WTC11 (cell line): ENCODE results near the gene CDH22.

Experiments
- ATF1 ChIP-seq: sonication (generic); formaldehyde crosslinking; IDR thresholded peaks from 2 replicates; pipeline ENCODE4 v1.8.1; 2023; ENCODE audit warnings: mild to moderate bottlenecking, moderate library complexity, missing genetic modification reagents
- ATF2 ChIP-seq: sonication (generic); formaldehyde crosslinking; IDR thresholded peaks from 2 replicates; pipeline ENCODE4 v1.8.1; 2022; ENCODE audit warnings: low read depth, missing genetic modification reagents, borderline replicate concordance
- CTCF ChIP-seq: fragments of 200-600 bp; IDR thresholded peaks from 2 replicates; pipeline ENCODE4 v1.8.0; 2022; ENCODE audit warnings: antibody characterized with exemption
- ELF4 ChIP-seq: sonication (generic); formaldehyde crosslinking; IDR thresholded peaks from 2 replicates; pipeline ENCODE4 v1.8.1; 2022; ENCODE audit warnings: low read depth, mild to moderate bottlenecking, moderate library complexity, missing genetic modification reagents
- ERG ChIP-seq: fragments of 250-450 bp; sonication (Bioruptor Pico); IDR thresholded peaks from 2 replicates; pipeline ENCODE4 v1.8.0; 2021; ENCODE audit warnings: mild to moderate bottlenecking
- ETV6 ChIP-seq: sonication (generic); formaldehyde crosslinking; IDR thresholded peaks from 2 replicates; pipeline ENCODE4 v1.8.1; 2022; ENCODE audit warnings: mild to moderate bottlenecking, missing genetic modification reagents
- SP1 ChIP-seq: sonication (generic); formaldehyde crosslinking; conservative IDR thresholded peaks from 2 replicates; pipeline ENCODE4 v1.8.1; 2022; ENCODE audit warnings: missing genetic modification reagents
- USF1 ChIP-seq: sonication (generic); formaldehyde crosslinking; IDR thresholded peaks from 2 replicates; pipeline ENCODE4 v1.8.0; 2022; ENCODE audit warnings: mild to moderate bottlenecking, missing genetic modification reagents
- USF2 ChIP-seq: sonication (generic); formaldehyde crosslinking; IDR thresholded peaks from 2 replicates; pipeline ENCODE4 v1.8.1; 2023; ENCODE audit warnings: mild to moderate bottlenecking, missing genetic modification reagents, moderate library complexity
- ZNF219 ChIP-seq: sonication (generic); formaldehyde crosslinking; IDR thresholded peaks from 2 replicates; pipeline ENCODE4 v1.8.0; 2023; ENCODE audit warnings: missing genetic modification reagents, mild to moderate bottlenecking, borderline replicate concordance
- TF ChIP-seq, protein P1 (sequence below): sonication (generic); formaldehyde crosslinking; IDR thresholded peaks from 2 replicates; pipeline ENCODE4 v1.8.1; 2023; ENCODE audit warnings: mild to moderate bottlenecking, missing genetic modification reagents, moderate library complexity
- TF ChIP-seq, protein P2 (sequence below): sonication (generic); formaldehyde crosslinking; conservative IDR thresholded peaks from 2 replicates; pipeline ENCODE4 v1.8.1; 2022; ENCODE audit warnings: mild to moderate bottlenecking, missing genetic modification reagents
- TF ChIP-seq, protein P3 (sequence below): sonication (generic); formaldehyde crosslinking; IDR thresholded peaks from 2 replicates; pipeline ENCODE4 v1.8.0; 2022; ENCODE audit warnings: mild to moderate bottlenecking, missing genetic modification reagents

GRCh38 chr20:46157076-46157592 is 151.2 kb downstream of the CDH22 start:
- no peak for TF ChIP-seq USF1 (CRISPR knock-in tag)
- TF ChIP-seq SP1 (CRISPR knock-in tag) = no peak
- TF ChIP-seq, protein P1, sequence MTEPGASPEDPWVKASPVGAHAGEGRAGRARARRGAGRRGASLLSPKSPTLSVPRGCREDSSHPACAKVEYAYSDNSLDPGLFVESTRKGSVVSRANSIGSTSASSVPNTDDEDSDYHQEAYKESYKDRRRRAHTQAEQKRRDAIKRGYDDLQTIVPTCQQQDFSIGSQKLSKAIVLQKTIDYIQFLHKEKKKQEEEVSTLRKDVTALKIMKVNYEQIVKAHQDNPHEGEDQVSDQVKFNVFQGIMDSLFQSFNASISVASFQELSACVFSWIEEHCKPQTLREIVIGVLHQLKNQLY (CRISPR knock-in tag) = no peak
- TF ChIP-seq, protein P2, sequence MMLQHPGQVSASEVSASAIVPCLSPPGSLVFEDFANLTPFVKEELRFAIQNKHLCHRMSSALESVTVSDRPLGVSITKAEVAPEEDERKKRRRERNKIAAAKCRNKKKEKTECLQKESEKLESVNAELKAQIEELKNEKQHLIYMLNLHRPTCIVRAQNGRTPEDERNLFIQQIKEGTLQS (CRISPR knock-in tag) = no peak
- TF ChIP-seq CTCF = no peak
- TF ChIP-seq, protein P3, sequence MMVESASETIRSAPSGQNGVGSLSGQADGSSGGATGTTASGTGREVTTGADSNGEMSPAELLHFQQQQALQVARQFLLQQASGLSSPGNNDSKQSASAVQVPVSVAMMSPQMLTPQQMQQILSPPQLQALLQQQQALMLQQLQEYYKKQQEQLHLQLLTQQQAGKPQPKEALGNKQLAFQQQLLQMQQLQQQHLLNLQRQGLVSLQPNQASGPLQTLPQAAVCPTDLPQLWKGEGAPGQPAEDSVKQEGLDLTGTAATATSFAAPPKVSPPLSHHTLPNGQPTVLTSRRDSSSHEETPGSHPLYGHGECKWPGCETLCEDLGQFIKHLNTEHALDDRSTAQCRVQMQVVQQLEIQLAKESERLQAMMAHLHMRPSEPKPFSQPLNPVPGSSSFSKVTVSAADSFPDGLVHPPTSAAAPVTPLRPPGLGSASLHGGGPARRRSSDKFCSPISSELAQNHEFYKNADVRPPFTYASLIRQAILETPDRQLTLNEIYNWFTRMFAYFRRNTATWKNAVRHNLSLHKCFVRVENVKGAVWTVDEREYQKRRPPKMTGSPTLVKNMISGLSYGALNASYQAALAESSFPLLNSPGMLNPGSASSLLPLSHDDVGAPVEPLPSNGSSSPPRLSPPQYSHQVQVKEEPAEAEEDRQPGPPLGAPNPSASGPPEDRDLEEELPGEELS (CRISPR knock-in tag) = no peak
- no peak for TF ChIP-seq ELF4 (CRISPR knock-in tag)
- TF ChIP-seq ERG = no peak
- no peak for TF ChIP-seq ETV6 (CRISPR knock-in tag)
- TF ChIP-seq ZNF219 (CRISPR knock-in tag) = no peak
- TF ChIP-seq USF2 = no peak
- no peak for TF ChIP-seq ATF2
- TF ChIP-seq ATF1 (CRISPR knock-in tag) = no peak
